GM23248 (cell line): ENCODE measurements around the gene FAM24A.

Experiments
- EZH2 ChIP-seq: fragments of 200-600 bp; sonication (generic); IDR thresholded peaks from 2 replicates; pipeline ENCODE4 v1.6.1; 2018; ENCODE audit warnings: antibody characterized with exemption, mild to moderate bottlenecking; ENCODE audit not compliant: insufficient read depth, poor library complexity, severe bottlenecking
- EZH2phosphoT487 ChIP-seq: fragments of 200-600 bp; sonication (generic); IDR thresholded peaks from 2 replicates; pipeline ENCODE4 v1.6.1; 2018; ENCODE audit warnings: antibody characterized with exemption, moderate library complexity, mild to moderate bottlenecking, low read depth; ENCODE audit not compliant: insufficient read depth

- no peak for TF ChIP-seq EZH2phosphoT487
- no peak for TF ChIP-seq EZH2
Observed at GRCh38 chr10:122879339-122880273, 30.8 kb upstream of the FAM24A start, which contains the start of gene FAM24B.
